ENCODE results near the gene DALRD3. TPM values are rescaled to one million over a fixed set of nuclear protein-coding genes. Genes with fewer than 3 reads are reported as not detected.

Gene DALRD3
- total RNA-seq, 1 donor: 39.1 TPM

DNA sequence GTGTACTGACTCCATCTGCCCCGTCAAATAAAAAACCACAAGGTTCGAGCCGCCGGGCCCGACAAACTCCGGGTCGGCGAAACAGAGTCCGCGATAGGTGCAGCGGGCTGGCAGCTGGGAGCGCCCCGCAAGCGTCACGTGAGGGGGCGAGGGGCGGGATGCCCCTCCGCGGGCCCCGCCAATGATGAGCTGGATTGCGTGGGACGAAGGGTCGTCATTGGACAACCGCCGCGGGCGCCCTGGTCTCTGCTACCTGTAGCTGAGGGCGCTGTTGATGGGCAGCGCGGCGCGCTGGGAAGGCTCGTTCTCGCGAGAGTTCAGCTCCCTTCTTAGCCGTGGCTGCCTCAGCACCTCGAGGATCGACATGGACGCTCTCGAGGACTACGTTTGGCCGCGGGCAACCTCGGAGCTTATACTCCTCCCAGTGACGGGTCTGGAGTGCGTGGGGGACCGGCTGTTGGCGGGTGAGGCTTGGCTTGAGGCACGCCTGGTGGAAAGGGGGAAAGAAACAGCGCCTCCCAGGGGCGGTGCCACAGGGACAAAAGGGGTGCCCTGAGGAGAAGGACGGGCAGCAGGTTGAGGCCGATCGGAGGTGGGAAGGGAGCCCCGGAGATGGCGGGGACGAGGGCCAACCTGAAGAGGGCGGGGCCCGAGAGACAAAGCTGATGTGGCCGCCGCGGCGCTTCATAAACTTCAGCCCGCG, 11.2 kb downstream of the DALRD3 start, which contains the start of gene WDR6:
WDR6 (plus strand) TSS at position 324 of the 703 bp plus-strand sequence; CDS start at position 365, 41 bp downstream.
- no peaks in the 10 kb centered on the region for H3K9me3 ChIP-seq (ENCODE audit: low read depth, low read length)
- H3K4me1 ChIP-seq (ENCODE audit: insufficient read depth, low read length): peaks cover 16% of the 10 kb centered on the region
- H3K79me2 ChIP-seq (ENCODE audit: insufficient read depth, low read length): peaks cover 54% of the 10 kb centered on the region
- H3K36me3 ChIP-seq (ENCODE audit: insufficient read depth, low read length): peaks cover 3% of the 10 kb centered on the region
- no peaks in the 10 kb centered on the region for H3K27me3 ChIP-seq (ENCODE audit: insufficient read depth, low read length)
- peak within 1 kb of the TSS; percentile 98 for H3K4me2 ChIP-seq (ENCODE audit: insufficient read depth, low read length)
- TF ChIP-seq, protein P1, sequence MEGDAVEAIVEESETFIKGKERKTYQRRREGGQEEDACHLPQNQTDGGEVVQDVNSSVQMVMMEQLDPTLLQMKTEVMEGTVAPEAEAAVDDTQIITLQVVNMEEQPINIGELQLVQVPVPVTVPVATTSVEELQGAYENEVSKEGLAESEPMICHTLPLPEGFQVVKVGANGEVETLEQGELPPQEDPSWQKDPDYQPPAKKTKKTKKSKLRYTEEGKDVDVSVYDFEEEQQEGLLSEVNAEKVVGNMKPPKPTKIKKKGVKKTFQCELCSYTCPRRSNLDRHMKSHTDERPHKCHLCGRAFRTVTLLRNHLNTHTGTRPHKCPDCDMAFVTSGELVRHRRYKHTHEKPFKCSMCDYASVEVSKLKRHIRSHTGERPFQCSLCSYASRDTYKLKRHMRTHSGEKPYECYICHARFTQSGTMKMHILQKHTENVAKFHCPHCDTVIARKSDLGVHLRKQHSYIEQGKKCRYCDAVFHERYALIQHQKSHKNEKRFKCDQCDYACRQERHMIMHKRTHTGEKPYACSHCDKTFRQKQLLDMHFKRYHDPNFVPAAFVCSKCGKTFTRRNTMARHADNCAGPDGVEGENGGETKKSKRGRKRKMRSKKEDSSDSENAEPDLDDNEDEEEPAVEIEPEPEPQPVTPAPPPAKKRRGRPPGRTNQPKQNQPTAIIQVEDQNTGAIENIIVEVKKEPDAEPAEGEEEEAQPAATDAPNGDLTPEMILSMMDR (IDR thresholded peaks at IDR 0.05; ENCODE audit: extremely low read depth, low read depth, low read length): peak; percentile 45
- H4K20me1 ChIP-seq (ENCODE audit: insufficient read depth, low read length): peaks cover 23% of the 10 kb centered on the region
- DNase-seq (ENCODE audit: insufficient read length, low spot score, missing footprints): peak; percentile 99
- peak within 1 kb of the TSS; percentile 88 for H2AFZ ChIP-seq (ENCODE audit: low read length)
- H3K4me3 ChIP-seq (ENCODE audit: insufficient read depth, low read length): peak within 1 kb of the TSS; percentile 94
- H3K27ac ChIP-seq (ENCODE audit: low read depth, low read length): peak within 1 kb of the TSS; percentile 93

DNA sequence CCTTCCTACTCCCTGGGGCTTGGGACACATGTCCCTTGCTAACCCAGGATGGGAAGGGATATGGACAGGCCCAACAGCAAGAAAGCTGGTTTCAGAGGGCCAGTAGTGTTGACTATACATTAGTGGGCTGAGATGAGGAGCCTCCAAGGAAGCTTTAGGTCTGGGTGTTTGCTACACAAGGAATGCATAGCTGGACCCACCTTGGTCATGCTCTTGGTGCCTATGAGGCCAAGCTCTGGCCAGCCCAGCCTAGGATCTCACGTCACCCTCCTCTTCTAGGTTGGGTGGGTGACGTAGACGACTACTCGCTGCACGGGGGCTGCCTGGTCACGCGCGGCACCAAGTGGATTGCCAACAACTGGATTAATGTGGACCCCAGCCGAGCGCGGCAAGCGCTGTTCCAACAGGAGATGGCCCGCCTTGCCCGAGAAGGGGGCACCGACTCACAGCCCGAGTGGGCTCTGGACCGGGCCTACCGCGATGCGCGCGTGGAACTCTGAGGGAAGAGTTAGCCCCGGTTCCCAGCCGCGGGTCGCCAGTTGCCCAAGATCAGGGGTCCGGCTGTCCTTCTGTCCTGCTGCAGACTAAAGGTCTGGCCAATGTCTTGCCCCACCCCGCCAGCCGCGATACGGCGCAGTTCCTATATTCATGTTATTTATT, 11.8 kb downstream of the DALRD3 start:
- Histone ChIP-seq H4K20me1 (ENCODE audit: insufficient read depth, low read length) (peaks cover 17% of the 10 kb centered on the region), H3K4me3 (ENCODE audit: insufficient read depth, low read length) (peak overlapping the region; percentile 94), H3K36me3 (ENCODE audit: insufficient read depth, low read length) (no peaks in the 10 kb centered on the region), H3K4me1 (ENCODE audit: insufficient read depth, low read length) (peaks cover 16% of the 10 kb centered on the region), H2AFZ (ENCODE audit: low read length) (peak overlapping the region; percentile 88), H3K27me3 (ENCODE audit: insufficient read depth, low read length) (no peaks in the 10 kb centered on the region), H3K79me2 (ENCODE audit: insufficient read depth, low read length) (peaks cover 47% of the 10 kb centered on the region), H3K27ac (ENCODE audit: low read depth, low read length) (peak overlapping the region; percentile 93), H3K9me3 (ENCODE audit: low read depth, low read length) (no peaks in the 10 kb centered on the region), H3K4me2 (ENCODE audit: insufficient read depth, low read length) (peak overlapping the region; percentile 98)
- peak; percentile 86 for DNase-seq (ENCODE audit: insufficient read length, low spot score, missing footprints)
- TF ChIP-seq, protein P1 (IDR thresholded peaks at IDR 0.05; ENCODE audit: extremely low read depth, low read depth, low read length): no peak

DNA sequence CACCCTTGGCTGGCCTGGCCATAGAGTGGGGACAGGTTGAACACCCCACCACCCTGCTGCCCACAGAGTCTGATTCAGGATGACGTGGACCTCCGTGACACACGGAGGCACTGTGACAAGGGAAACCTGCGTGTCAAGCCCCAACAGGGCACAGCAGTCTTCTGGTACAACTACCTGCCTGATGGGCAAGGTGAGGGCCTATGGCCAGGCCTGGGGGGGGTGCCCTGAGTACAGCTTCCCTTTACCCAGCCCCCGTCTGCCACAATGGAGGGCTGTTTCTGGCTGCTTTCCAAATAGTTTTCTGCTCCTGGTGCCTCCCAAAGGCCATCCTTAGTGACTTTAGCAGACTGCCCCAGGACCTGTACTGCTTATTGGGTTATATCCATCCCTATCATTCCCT, 12.4 kb downstream of the DALRD3 start:
- peak overlapping the region; percentile 98 for H3K4me2 ChIP-seq (ENCODE audit: insufficient read depth, low read length)
- no peaks in the 10 kb centered on the region for H3K27me3 ChIP-seq (ENCODE audit: insufficient read depth, low read length)
- peaks cover 42% of the 10 kb centered on the region for H3K79me2 ChIP-seq (ENCODE audit: insufficient read depth, low read length)
- TF ChIP-seq, protein P1 (IDR thresholded peaks at IDR 0.05; ENCODE audit: extremely low read depth, low read depth, low read length): no peak
- H3K27ac ChIP-seq (ENCODE audit: low read depth, low read length): peak overlapping the region; percentile 93
- H3K36me3 ChIP-seq (ENCODE audit: insufficient read depth, low read length): no peaks in the 10 kb centered on the region
- peaks cover 16% of the 10 kb centered on the region for H3K4me1 ChIP-seq (ENCODE audit: insufficient read depth, low read length)
- peak overlapping the region; percentile 88 for H2AFZ ChIP-seq (ENCODE audit: low read length)
- DNase-seq (ENCODE audit: insufficient read length, low spot score, missing footprints): no peak
- H3K4me3 ChIP-seq (ENCODE audit: insufficient read depth, low read length): peak overlapping the region; percentile 94
- H3K9me3 ChIP-seq (ENCODE audit: low read depth, low read length): no peaks in the 10 kb centered on the region
- H4K20me1 ChIP-seq (ENCODE audit: insufficient read depth, low read length): peaks cover 15% of the 10 kb centered on the region

DNA sequence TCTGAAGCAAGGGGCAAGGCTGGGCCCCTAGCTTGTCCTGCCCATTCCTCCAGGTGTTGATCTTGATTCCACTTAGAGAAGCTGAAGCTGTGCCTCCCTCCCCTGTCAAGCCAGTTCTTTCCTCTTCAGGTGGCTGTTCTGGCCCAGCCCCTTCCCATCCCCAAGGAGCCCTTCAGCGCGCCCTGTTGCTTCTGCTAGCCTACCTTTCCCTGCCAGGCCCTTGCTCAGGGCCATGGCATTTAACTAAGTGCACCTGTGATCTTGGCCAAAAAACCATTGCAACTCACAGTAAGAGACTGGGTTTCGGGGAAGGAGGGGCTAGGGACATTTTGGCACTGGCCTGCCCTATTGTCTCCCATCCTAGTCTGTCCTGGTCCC, 13.1 kb downstream of the DALRD3 start:
- DNase-seq (ENCODE audit: insufficient read length, low spot score, missing footprints): peak; percentile 31

More for the DNA sequence above, 13.1 kb downstream of the DALRD3 start:
- H3K27me3 ChIP-seq (ENCODE audit: insufficient read depth, low read length): no peaks in the 10 kb centered on the region
- peaks cover 16% of the 10 kb centered on the region for H3K4me1 ChIP-seq (ENCODE audit: insufficient read depth, low read length)
- H3K4me2 ChIP-seq (ENCODE audit: insufficient read depth, low read length): no peak overlapping the region
- TF ChIP-seq, protein P1 (IDR thresholded peaks at IDR 0.05; ENCODE audit: extremely low read depth, low read depth, low read length): no peak
- no peak overlapping the region for H3K4me3 ChIP-seq (ENCODE audit: insufficient read depth, low read length)
- no peak overlapping the region for H3K27ac ChIP-seq (ENCODE audit: low read depth, low read length)
- H3K9me3 ChIP-seq (ENCODE audit: low read depth, low read length): no peaks in the 10 kb centered on the region
- peaks cover 15% of the 10 kb centered on the region for H4K20me1 ChIP-seq (ENCODE audit: insufficient read depth, low read length)
- H3K36me3 ChIP-seq (ENCODE audit: insufficient read depth, low read length): no peaks in the 10 kb centered on the region
- peaks cover 38% of the 10 kb centered on the region for H3K79me2 ChIP-seq (ENCODE audit: insufficient read depth, low read length)
- no peak overlapping the region for H2AFZ ChIP-seq (ENCODE audit: low read length)

Measured in osteoblast (primary cell).